Mesendoderm (in vitro differentiated cells): ENCODE results near the gene FYB1.

Experiments used
- DNase-seq: peaks from one replicate; pipeline ENCODE4 v3.0.0; 2013
- H2AK5ac ChIP-seq: 2 replicates; pipeline ENCODE4 v1.6.1; 2013; ENCODE audit warnings: low read length, inconsistent platforms
- H2BK120ac ChIP-seq: 2 replicates; pipeline ENCODE4 v1.6.1; 2013; ENCODE audit warnings: low read depth, mild to moderate bottlenecking, low read length, moderate library complexity, mixed read lengths
- H2BK15ac ChIP-seq: replicated peaks from 2 replicates; pipeline ENCODE4 v1.6.1; 2013; ENCODE audit warnings: low read depth, mild to moderate bottlenecking, moderate library complexity
- H2BK5ac ChIP-seq: 2 replicates; pipeline ENCODE4 v1.6.1; 2013; ENCODE audit warnings: low read length, inconsistent platforms
- H3K18ac ChIP-seq: 2 replicates; pipeline ENCODE4 v1.6.1; 2013; ENCODE audit warnings: mild to moderate bottlenecking, low read length, mixed read lengths
- H3K23ac ChIP-seq: one replicate; pipeline ENCODE4 v1.6.1; 2013; ENCODE audit warnings: low read length
- H3K27ac ChIP-seq: 2 replicates; pipeline ENCODE4 v1.5.1; 2013; ENCODE audit warnings: low read depth, mild to moderate bottlenecking, inconsistent platforms, low read length, moderate library complexity
- H3K27me3 ChIP-seq: 2 replicates; pipeline ENCODE4 v1.6.1; 2013; ENCODE audit warnings: low read length, control low read depth, mild to moderate bottlenecking, inconsistent platforms; ENCODE audit not compliant: insufficient read depth, poor library complexity
- H3K36me3 ChIP-seq: 2 replicates; pipeline ENCODE4 v1.6.1; 2013; ENCODE audit warnings: low read length, inconsistent platforms; ENCODE audit not compliant: control insufficient read depth, insufficient read depth
- H3K4ac ChIP-seq: one replicate; pipeline ENCODE4 v1.6.1; 2013; ENCODE audit warnings: low read depth, mild to moderate bottlenecking, low read length, moderate library complexity
- H3K4me1 ChIP-seq: 2 replicates; pipeline ENCODE4 v1.6.1; 2013; ENCODE audit warnings: low read depth, low read length, inconsistent platforms; ENCODE audit not compliant: control insufficient read depth
- H3K4me2 ChIP-seq: 2 replicates; pipeline ENCODE4 v1.6.1; 2013; ENCODE audit warnings: low read length
- H3K4me3 ChIP-seq: 2 replicates; pipeline ENCODE4 v1.5.1; 2013; ENCODE audit warnings: mild to moderate bottlenecking, low read length
- H3K56ac ChIP-seq: one replicate; pipeline ENCODE4 v1.6.1; 2013; ENCODE audit warnings: low read length
- H3K79me1 ChIP-seq: 2 replicates; pipeline ENCODE4 v1.6.1; 2013; ENCODE audit warnings: low read length, inconsistent platforms
- H3K79me2 ChIP-seq: 2 replicates; pipeline ENCODE4 v1.6.1; 2013; ENCODE audit warnings: mild to moderate bottlenecking, low read length; ENCODE audit not compliant: control insufficient read depth, insufficient read depth
- H3K9ac ChIP-seq: 2 replicates; pipeline ENCODE4 v1.6.1; 2013; ENCODE audit warnings: low read length, inconsistent platforms
- H4K5ac ChIP-seq: one replicate; pipeline ENCODE4 v1.6.1; 2013; ENCODE audit warnings: low read length
- H4K8ac ChIP-seq: one replicate; pipeline ENCODE4 v1.6.1; 2013; ENCODE audit warnings: low read depth, mild to moderate bottlenecking, control low read depth, low read length, moderate library complexity
- WGBS: extraction: QIAGEN DNeasy Blood & Tissue Kit; methylation state at CpG from one replicate; pipeline ENCODE4 v1.1.7; 2013; ENCODE audit warnings: low lambda C conversion rate, missing lambda C conversion rate; ENCODE audit not compliant: insufficient coverage; ENCODE audit errors: extremely low coverage; 5-methylcytosine and 5-hydroxymethylcytosine counted together

FYB1 gene

GRCh38 chr5:39055768-39056398, 163.5 kb downstream of the FYB1 start:
- no peak overlapping the region for H4K5ac ChIP-seq
- H2BK120ac ChIP-seq = no peak overlapping the region
- no peak overlapping the region for H3K23ac ChIP-seq
- no peaks in the 10 kb centered on the region for H3K36me3 ChIP-seq
- no peak overlapping the region for H3K4me2 ChIP-seq
- H3K4ac ChIP-seq = no peak overlapping the region
- peaks cover 6% of the 10 kb centered on the region for H3K79me1 ChIP-seq
- H3K9ac ChIP-seq = no peak overlapping the region
- H3K27ac ChIP-seq = no peak overlapping the region
- H3K4me3 ChIP-seq = no peak overlapping the region
- no peaks in the 10 kb centered on the region for H3K4me1 ChIP-seq
- no peak overlapping the region for H3K56ac ChIP-seq
- no peak overlapping the region for H2BK5ac ChIP-seq
- H3K79me2 ChIP-seq = peaks cover 4% of the 10 kb centered on the region
- H2BK15ac ChIP-seq = no peak overlapping the region
- H3K27me3 ChIP-seq = no peaks in the 10 kb centered on the region
- H3K18ac ChIP-seq = no peak overlapping the region
- no peak overlapping the region for H2AK5ac ChIP-seq
- no peak for DNase-seq
- no CpG with 5 or more reads among the region's 5 CpGs for WGBS
- no peak overlapping the region for H4K8ac ChIP-seq
